GM23248 (cell line): ENCODE results near the gene APOBEC3A. TPM values are rescaled to one million over a fixed set of nuclear protein-coding genes. Genes with fewer than 3 reads are reported as not detected.
A peak's percentile ranks its signal among the peaks of the same experiment; 100 is the strongest.
"Not testable (repeated sequence)": the region's sequence is repeated elsewhere in the genome, so short reads cannot be mapped to it uniquely, and the experiment has no call there.

Experiments
- DNase-seq: peaks from one replicate; pipeline ENCODE4 v3.0.0-alpha.2; 2015
- H2AFZ ChIP-seq: fragments of 200-600 bp; sonication (generic); 2 replicates; pipeline ENCODE4 v1.6.1; 2016; ENCODE audit warnings: antibody characterized with exemption
- H3F3A ChIP-seq: fragments of 200-600 bp; sonication (generic); 2 replicates; pipeline ENCODE4 v1.6.1; 2016; ENCODE audit warnings: mild to moderate bottlenecking, antibody characterized with exemption, mixed run types; ENCODE audit not compliant: insufficient read depth
- H3K27ac ChIP-seq: fragments of 200-600 bp; sonication (generic); 2 replicates; pipeline ENCODE4 v1.5.1; 2016; ENCODE audit warnings: mild to moderate bottlenecking
- H3K27me3 ChIP-seq: fragments of 200-600 bp; sonication (generic); replicated peaks from 2 replicates; pipeline ENCODE4 v1.6.1; 2016; ENCODE audit warnings: mild to moderate bottlenecking; ENCODE audit not compliant: insufficient read depth
- H3K36me3 ChIP-seq: fragments of 200-600 bp; sonication (generic); 2 replicates; pipeline ENCODE4 v1.6.1; 2016; ENCODE audit warnings: low read depth, mild to moderate bottlenecking
- H3K4me1 ChIP-seq: fragments of 200-600 bp; sonication (generic); 2 replicates; pipeline ENCODE4 v1.6.1; 2016; ENCODE audit warnings: mild to moderate bottlenecking; ENCODE audit not compliant: insufficient read depth
- H3K4me2 ChIP-seq: fragments of 200-600 bp; sonication (generic); one replicate; pipeline ENCODE4 v1.6.1; 2016; ENCODE audit warnings: mild to moderate bottlenecking; ENCODE audit not compliant: unreplicated experiment
- H3K4me3 ChIP-seq: fragments of 200-600 bp; sonication (generic); 2 replicates; pipeline ENCODE4 v1.5.1; 2016; ENCODE audit warnings: mild to moderate bottlenecking
- H3K79me2 ChIP-seq: fragments of 200-600 bp; sonication (generic); 2 replicates; pipeline ENCODE4 v1.6.1; 2016; ENCODE audit warnings: mild to moderate bottlenecking; ENCODE audit not compliant: insufficient read depth
- H3K9ac ChIP-seq: fragments of 200-600 bp; sonication (generic); 2 replicates; pipeline ENCODE4 v1.6.1; 2016; ENCODE audit warnings: mild to moderate bottlenecking
- H3K9me2 ChIP-seq: fragments of 200-600 bp; sonication (generic); 2 replicates; pipeline ENCODE4 v1.6.1; 2016; ENCODE audit warnings: mixed run types, mild to moderate bottlenecking, moderate library complexity; ENCODE audit not compliant: insufficient read depth
- H3K9me3 ChIP-seq: fragments of 200-600 bp; sonication (generic); one replicate; pipeline ENCODE4 v1.6.1; 2017; ENCODE audit warnings: low read depth
- H4K20me1 ChIP-seq: fragments of 200-600 bp; sonication (generic); 2 replicates; pipeline ENCODE4 v1.6.0; 2016; ENCODE audit not compliant: insufficient read depth
- EZH2 ChIP-seq: fragments of 200-600 bp; sonication (generic); IDR thresholded peaks from 2 replicates; pipeline ENCODE4 v1.6.1; 2018; ENCODE audit warnings: antibody characterized with exemption, mild to moderate bottlenecking; ENCODE audit not compliant: insufficient read depth, poor library complexity, severe bottlenecking
- EZH2phosphoT487 ChIP-seq: fragments of 200-600 bp; sonication (generic); IDR thresholded peaks from 2 replicates; pipeline ENCODE4 v1.6.1; 2018; ENCODE audit warnings: antibody characterized with exemption, moderate library complexity, mild to moderate bottlenecking, low read depth; ENCODE audit not compliant: insufficient read depth
- WGBS, 2 experiments: methylation state at CpG; one replicate each; pipeline ENCODE4 v1.1.6; 2015 to 2017; ENCODE audit warnings: low lambda C conversion rate in 2 of 2, low coverage in 1 of 2; ENCODE audit errors: missing lambda C conversion rate in 2 of 2; 5-methylcytosine and 5-hydroxymethylcytosine counted together
- in situ Hi-C: fragments of 300-500 bp; cut with MboI; formaldehyde crosslinking; loops from 2 replicates; pipeline ENCODE4 v1.15.0; 2020
- polyA plus RNA-seq: library from polyadenylated mRNA; unstranded; fragments of >200 nt; fragmentation: Nextera tagmentation; extraction: Ambion mirVana; gene quantifications from 2 replicates; pipeline ENCODE4 v1.2.1, GENCODE V29; 2016
- total RNA-seq: library from RNA; depleted of rRNA; stranded (reverse); fragments of >200 nt; shearing (Covaris generic); gene quantifications from 2 replicates; pipeline ENCODE4 v1.2.3, GENCODE V29; 2014

The APOBEC3A gene
- total and polyA plus RNA-seq, 2 experiments from 2014 or later = not detected

- H2AFZ ChIP-seq = peak overlapping the region; percentile 85
- H3K9me3 ChIP-seq = no peaks in the 10 kb centered on the region
- H3K27ac ChIP-seq = no peak overlapping the region
- H3K79me2 ChIP-seq = no peaks in the 10 kb centered on the region
- TF ChIP-seq EZH2 (no peak), EZH2phosphoT487 (no peak)
- H3F3A ChIP-seq = no peaks in the 10 kb centered on the region
- peak overlapping the region; percentile 89 for H3K4me2 ChIP-seq
- peak; percentile 58 for DNase-seq
- H3K4me1 ChIP-seq = peaks cover 11% of the 10 kb centered on the region
- H3K27me3 ChIP-seq = no peaks in the 10 kb centered on the region; the same call in 1 of the 2 replicates
- H3K9me2 ChIP-seq = no peaks in the 10 kb centered on the region
- no peaks in the 10 kb centered on the region for H4K20me1 ChIP-seq
- H3K4me3 ChIP-seq = peak overlapping the region; percentile 71
- H3K36me3 ChIP-seq = no peaks in the 10 kb centered on the region
- in situ Hi-C loops = no loop called here
- 15 to 16% methylated on average over 27 of the region's 27 CpGs for WGBS, 2 experiments
- no peak overlapping the region; the same call in 1 of the 2 replicates for H3K9ac ChIP-seq
These were observed 23.9 kb downstream of the APOBEC3A start for GRCh38 chr22:38981005-38981991.

GRCh38 chr22:38981992-38982927, 24.9 kb downstream of the APOBEC3A start, which contains the start of gene APOBEC3B:
Gene APOBEC3B (plus strand): TSS chr22:38982347. CDS start chr22:38982454, 107 bp downstream.
- Histone ChIP-seq H3K4me3 (peak within 1 kb of the TSS; percentile 71), H4K20me1 (no peaks in the 10 kb centered on the region), H3K4me1 (peaks cover 11% of the 10 kb centered on the region), H3K36me3 (no peaks in the 10 kb centered on the region), H3K27ac (no peak within 1 kb of the TSS), H3K79me2 (no peaks in the 10 kb centered on the region), H3K27me3 (no peaks in the 10 kb centered on the region), H2AFZ (peak within 1 kb of the TSS; percentile 85), H3K9me2 (no peaks in the 10 kb centered on the region), H3K9me3 (no peaks in the 10 kb centered on the region), H3K4me2 (peak within 1 kb of the TSS; percentile 89), H3K9ac (peak within 1 kb of the TSS; percentile 54), H3F3A (no peaks in the 10 kb centered on the region)
- peak; percentile 93 for DNase-seq
- TF ChIP-seq EZH2 = no peak
- WGBS, 2 experiments = 7 to 14% methylated on average over 11 to 16 of the region's 16 CpGs
- in situ Hi-C loops = no loop called here

GRCh38 chr22:38984224-38984623, 26.8 kb downstream of the APOBEC3A start:
- DNase-seq = no peak
- H4K20me1 ChIP-seq = no peaks in the 10 kb centered on the region
- WGBS, 2 experiments = 95 to 100% methylated on average over 2 of the region's 2 CpGs
- no peaks in the 10 kb centered on the region for H3K27me3 ChIP-seq
- no peak overlapping the region for H3K4me3 ChIP-seq
- no peaks in the 10 kb centered on the region for H3K9me3 ChIP-seq
- no peaks in the 10 kb centered on the region for H3K36me3 ChIP-seq
- H3K9me2 ChIP-seq = no peaks in the 10 kb centered on the region
- no peak overlapping the region for H3K4me2 ChIP-seq
- peaks cover 11% of the 10 kb centered on the region for H3K4me1 ChIP-seq
- H3F3A ChIP-seq = no peaks in the 10 kb centered on the region
- H3K79me2 ChIP-seq = no peaks in the 10 kb centered on the region
- no peak for TF ChIP-seq EZH2
- TF ChIP-seq EZH2phosphoT487 = no peak
- H2AFZ ChIP-seq = no peak overlapping the region
- H3K9ac ChIP-seq = no peak overlapping the region
- in situ Hi-C loops = no loop called here
- no peak overlapping the region for H3K27ac ChIP-seq

GRCh38 chr22:38984784-38985757, 27.7 kb downstream of the APOBEC3A start:
- H3K27ac ChIP-seq, H3K79me2 ChIP-seq, H2AFZ ChIP-seq, H3K9me3 ChIP-seq, H3K9ac ChIP-seq, in situ Hi-C loops, H3K4me3 ChIP-seq, H3K36me3 ChIP-seq, H3K9me2 ChIP-seq, H3F3A ChIP-seq, H3K27me3 ChIP-seq, H3K4me2 ChIP-seq, H4K20me1 ChIP-seq: not testable (repeated sequence)
- peak; percentile 10 for DNase-seq
- H3K4me1 ChIP-seq = peaks cover 11% of the 10 kb centered on the region
- WGBS, 2 experiments = 82 to 83% methylated on average over 6 to 9 of the region's 9 CpGs
